ENCODE data around the gene ZNF408. TPM values are rescaled to one million over a fixed set of nuclear protein-coding genes. Genes with fewer than 3 reads are reported as not detected.

Gene ZNF408
- total RNA-seq, 1 experiment from 2014 or later: 14.5 TPM

GRCh38 chr11:46697303-46697702 lies 3.5 kb upstream of the ZNF408 start:
- no peak overlapping the region for H3K4me3 Mint-ChIP-seq (ENCODE audit: unreplicated experiment)
- intact Hi-C loops (cut with micrococcal nuclease): no loop called here
- H3K4me1 Mint-ChIP-seq (ENCODE audit: insufficient read depth, unreplicated experiment): peaks cover 21% of the 10 kb centered on the region
- TF ChIP-seq CTCF (IDR thresholded peaks at IDR 0.05; ENCODE audit: unreplicated experiment): no peak
- no peaks in the 10 kb centered on the region for H3K9me3 Mint-ChIP-seq (ENCODE audit: unreplicated experiment)
- no TSS peak for BruUV-seq (replicated peaks)
- H3K36me3 Mint-ChIP-seq (ENCODE audit: insufficient read depth, unreplicated experiment): peaks cover 54% of the 10 kb centered on the region
- DNase-seq (ENCODE audit: unreplicated experiment): no peak
- ChIA-PET CTCF (no interaction called here), POLR2A (interaction anchor here (0.9 to 7.0 kb wide), 3 partner anchors 11 to 81 kb away, joined by 5 to 150 read pairs (median 7); no protein-coding TSS in a partner anchor)
- no peaks in the 10 kb centered on the region for H3K27me3 Mint-ChIP-seq (ENCODE audit: insufficient read depth, unreplicated experiment)
- H3K27ac Mint-ChIP-seq (ENCODE audit: low read depth, unreplicated experiment): peak overlapping the region; percentile 13

DNA sequence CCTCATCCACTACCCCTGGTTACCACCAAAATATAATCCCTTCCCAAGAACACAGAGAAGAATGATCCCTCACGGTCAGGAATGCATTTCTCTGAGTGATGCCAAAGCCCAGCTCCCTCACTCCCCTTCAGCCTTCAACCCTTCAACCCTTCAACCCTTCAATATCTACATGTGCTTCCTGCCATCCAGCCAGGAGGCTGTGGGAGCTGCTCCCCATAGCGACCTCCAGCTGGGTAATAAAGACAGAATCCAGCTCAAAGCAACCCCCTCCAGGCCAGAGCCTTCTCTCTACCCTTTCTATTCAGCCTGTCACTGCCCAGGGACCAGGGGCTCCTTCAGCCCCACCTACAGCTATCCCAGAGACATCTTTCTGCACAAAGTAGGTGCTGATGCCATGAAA lies 3.1 kb upstream of the ZNF408 start:
- CTCF ChIA-PET: interaction anchor here (0.7 kb wide), 1 partner anchor 10 kb away, joined by 5 read pairs; no protein-coding TSS in a partner anchor
- intact Hi-C loops (cut with micrococcal nuclease): no loop called here
- TF ChIP-seq CTCF (IDR thresholded peaks at IDR 0.05; ENCODE audit: unreplicated experiment): no peak
- H3K27ac Mint-ChIP-seq (ENCODE audit: low read depth, unreplicated experiment): peak overlapping the region; percentile 13
- POLR2A ChIA-PET: interaction anchor here (0.9 to 7.0 kb wide), 3 partner anchors 11 to 81 kb away, joined by 5 to 150 read pairs (median 7); no protein-coding TSS in a partner anchor
- H3K4me1 Mint-ChIP-seq (ENCODE audit: insufficient read depth, unreplicated experiment): peaks cover 21% of the 10 kb centered on the region
- DNase-seq (ENCODE audit: unreplicated experiment): no peak
- no peaks in the 10 kb centered on the region for H3K9me3 Mint-ChIP-seq (ENCODE audit: unreplicated experiment)
- no TSS peak for BruUV-seq (replicated peaks)
- H3K27me3 Mint-ChIP-seq (ENCODE audit: insufficient read depth, unreplicated experiment): no peaks in the 10 kb centered on the region
- H3K4me3 Mint-ChIP-seq (ENCODE audit: unreplicated experiment): no peak overlapping the region
- H3K36me3 Mint-ChIP-seq (ENCODE audit: insufficient read depth, unreplicated experiment): peaks cover 55% of the 10 kb centered on the region

GRCh38 chr11:46698597-46698996 lies 2.2 kb upstream of the ZNF408 start:
- DNase-seq (ENCODE audit: unreplicated experiment): no peak
- Mint-ChIP-seq H3K36me3 (ENCODE audit: insufficient read depth, unreplicated experiment) (peaks cover 52% of the 10 kb centered on the region), H3K27ac (ENCODE audit: low read depth, unreplicated experiment) (no peak overlapping the region), H3K4me1 (ENCODE audit: insufficient read depth, unreplicated experiment) (peaks cover 21% of the 10 kb centered on the region), H3K4me3 (ENCODE audit: unreplicated experiment) (peak overlapping the region; percentile 29), H3K9me3 (ENCODE audit: unreplicated experiment) (no peaks in the 10 kb centered on the region), H3K27me3 (ENCODE audit: insufficient read depth, unreplicated experiment) (no peaks in the 10 kb centered on the region)
- CTCF ChIA-PET: interaction anchor here (0.6 to 0.7 kb wide), 4 partner anchors 11 to 321 kb away, joined by 3 to 5 read pairs (median 4); partner anchors contain the start of gene HARBI1
- intact Hi-C loops (cut with micrococcal nuclease): no loop called here
- POLR2A ChIA-PET: interaction anchor here (1.1 to 7.0 kb wide), 4 partner anchors 12 to 82 kb away, joined by 7 to 150 read pairs (median 26); no protein-coding TSS in a partner anchor
- TF ChIP-seq CTCF (IDR thresholded peaks at IDR 0.05; ENCODE audit: unreplicated experiment): no peak
- no TSS peak for BruUV-seq (replicated peaks)

- H3K36me3 Mint-ChIP-seq (ENCODE audit: insufficient read depth, unreplicated experiment): peaks cover 52% of the 10 kb centered on the region
- no peak for TF ChIP-seq CTCF (IDR thresholded peaks at IDR 0.05; ENCODE audit: unreplicated experiment)
- CTCF ChIA-PET: interaction anchor here (0.8 to 1.9 kb wide), 3 partner anchors 11 to 31 kb away, joined by 5 to 9 read pairs (median 5); no protein-coding TSS in a partner anchor
- intact Hi-C loops (cut with micrococcal nuclease): no loop called here
- peak overlapping the region; percentile 99 for H3K4me3 Mint-ChIP-seq (ENCODE audit: unreplicated experiment)
- POLR2A ChIA-PET: interaction anchor here (0.6 to 7.0 kb wide), 23 partner anchors 10 to 779 kb away, joined by 3 to 150 read pairs (median 4); partner anchors contain the start of genes AMBRA1, ATG13, CKAP5 and CSTPP1
- H3K27me3 Mint-ChIP-seq (ENCODE audit: insufficient read depth, unreplicated experiment): no peaks in the 10 kb centered on the region
- BruUV-seq (replicated peaks): TSS peak; percentile 66
- H3K4me1 Mint-ChIP-seq (ENCODE audit: insufficient read depth, unreplicated experiment): peaks cover 21% of the 10 kb centered on the region
- peak overlapping the region; percentile 98 for H3K27ac Mint-ChIP-seq (ENCODE audit: low read depth, unreplicated experiment)
- no peak for DNase-seq (ENCODE audit: unreplicated experiment)
- H3K9me3 Mint-ChIP-seq (ENCODE audit: unreplicated experiment): no peaks in the 10 kb centered on the region
Observed at GRCh38 chr11:46701078-46701654, 335 bp downstream of the ZNF408 start.
